GM19397 (cell line): ENCODE measurements around the gene ZNF778.

ENCODE experiments used
- ATAC-seq: cut with Tn5 transposase; IDR thresholded peaks from one replicate; pipeline ENCODE4 v1.9.1; 2021; ENCODE audit warnings: mild to moderate bottlenecking, moderate library complexity; ENCODE audit not compliant: unreplicated experiment

The ZNF778 gene

DNA sequence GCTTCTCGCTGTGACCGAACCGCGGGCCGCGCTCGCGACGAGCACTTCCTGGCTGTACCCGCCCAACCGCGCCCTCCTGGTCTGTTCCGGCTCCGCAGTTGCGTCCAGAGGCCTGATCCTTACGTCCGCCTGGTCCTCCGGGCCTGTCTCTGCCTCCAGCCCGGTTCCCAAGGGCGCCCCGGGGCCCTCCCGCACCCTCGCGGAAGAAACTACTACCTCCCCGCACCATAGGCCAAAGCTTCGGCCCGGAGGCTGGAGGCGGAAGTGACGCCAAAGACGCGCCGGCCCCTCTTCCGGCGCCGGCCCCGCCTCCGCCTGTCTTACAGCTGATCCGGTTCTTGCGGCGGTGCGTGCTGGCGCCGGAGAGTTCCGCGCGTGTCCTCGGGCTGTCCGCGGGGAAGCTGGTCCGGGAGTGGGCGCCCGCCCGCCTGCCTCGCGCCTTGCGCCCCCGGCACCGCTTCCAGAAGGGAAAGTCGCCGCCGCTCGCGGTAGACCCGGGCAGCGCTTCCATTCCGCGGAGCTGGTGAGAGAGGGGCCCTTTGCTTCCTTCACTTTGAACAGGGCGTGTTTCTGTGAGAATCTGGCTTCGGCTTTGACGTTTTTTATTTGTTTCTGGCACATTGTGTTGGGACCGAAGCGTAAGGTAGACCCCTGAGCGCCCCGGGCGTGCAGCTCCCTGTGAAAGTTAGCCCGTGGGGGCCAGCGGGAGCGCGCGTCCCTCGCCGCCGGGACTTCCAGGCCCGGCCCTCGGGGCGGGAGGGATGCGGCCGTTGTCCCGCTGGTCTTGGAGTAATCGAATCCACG is at the start of gene ZNF778:
ZNF778 (plus strand) TSS at position 316 of the 804 bp plus-strand sequence. CDS start 3,425 bp downstream, outside the sequence.
- ATAC-seq = peak; percentile 87

DNA sequence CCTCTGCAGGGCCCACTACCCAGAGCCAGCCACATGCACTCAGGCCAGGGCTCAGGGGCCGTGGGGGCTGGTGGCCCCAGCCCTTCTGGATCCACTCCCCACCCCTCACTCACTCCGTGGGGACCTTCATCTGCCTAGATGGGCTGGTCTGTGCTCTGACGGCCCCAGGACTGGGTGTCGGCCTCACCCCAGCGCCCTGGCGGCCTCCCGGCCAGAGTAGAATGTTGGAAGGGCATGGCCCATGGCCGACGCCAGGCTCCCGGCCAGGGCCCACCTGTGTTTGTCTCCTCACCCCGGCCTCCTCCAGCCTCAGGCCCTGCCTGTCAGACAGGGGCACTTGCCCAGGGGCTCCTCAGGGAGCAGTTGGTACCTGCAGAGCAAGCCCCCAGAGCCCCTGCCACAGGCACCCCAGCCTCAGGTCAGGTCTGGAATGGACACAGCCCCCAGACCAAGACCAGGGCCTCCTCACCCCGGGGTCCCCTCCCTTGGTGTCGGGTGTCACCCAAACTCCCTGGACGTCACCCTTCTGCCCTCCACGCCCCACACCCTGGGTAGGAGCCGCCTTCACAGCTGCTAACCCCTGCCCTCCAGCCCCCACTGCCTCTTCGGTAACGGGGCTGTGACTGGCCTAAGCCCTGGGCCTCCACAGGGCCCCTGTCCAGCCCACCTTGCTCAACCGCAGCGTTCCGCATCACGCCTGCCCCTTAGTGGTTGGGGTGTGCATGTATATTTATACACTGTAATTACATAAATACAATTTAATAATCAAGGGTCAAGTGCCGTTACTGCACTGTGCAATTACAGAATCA is 48.9 kb upstream of the ZNF778 start:
- no peak for ATAC-seq

DNA sequence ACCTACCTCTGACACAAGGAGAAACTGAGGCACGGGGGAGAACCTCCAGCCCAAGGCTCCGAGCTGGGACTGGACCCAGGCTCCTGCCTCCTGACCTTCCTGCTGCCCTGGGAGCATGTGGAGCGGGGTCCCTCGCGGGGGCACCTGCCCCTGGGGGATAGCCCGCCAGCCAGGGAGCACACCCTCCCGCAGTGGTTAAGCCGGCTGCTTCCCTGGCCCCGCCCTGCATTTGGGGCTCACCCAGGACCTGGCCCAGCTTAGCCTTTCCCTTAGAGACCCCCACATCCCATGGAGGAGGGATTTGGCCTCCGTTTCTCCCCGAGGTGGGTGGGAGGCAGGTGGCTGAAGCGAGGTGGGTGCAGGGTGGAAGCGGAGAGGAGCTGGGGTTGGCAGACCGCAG is 47.7 kb upstream of the ZNF778 start:
- no peak for ATAC-seq

DNA sequence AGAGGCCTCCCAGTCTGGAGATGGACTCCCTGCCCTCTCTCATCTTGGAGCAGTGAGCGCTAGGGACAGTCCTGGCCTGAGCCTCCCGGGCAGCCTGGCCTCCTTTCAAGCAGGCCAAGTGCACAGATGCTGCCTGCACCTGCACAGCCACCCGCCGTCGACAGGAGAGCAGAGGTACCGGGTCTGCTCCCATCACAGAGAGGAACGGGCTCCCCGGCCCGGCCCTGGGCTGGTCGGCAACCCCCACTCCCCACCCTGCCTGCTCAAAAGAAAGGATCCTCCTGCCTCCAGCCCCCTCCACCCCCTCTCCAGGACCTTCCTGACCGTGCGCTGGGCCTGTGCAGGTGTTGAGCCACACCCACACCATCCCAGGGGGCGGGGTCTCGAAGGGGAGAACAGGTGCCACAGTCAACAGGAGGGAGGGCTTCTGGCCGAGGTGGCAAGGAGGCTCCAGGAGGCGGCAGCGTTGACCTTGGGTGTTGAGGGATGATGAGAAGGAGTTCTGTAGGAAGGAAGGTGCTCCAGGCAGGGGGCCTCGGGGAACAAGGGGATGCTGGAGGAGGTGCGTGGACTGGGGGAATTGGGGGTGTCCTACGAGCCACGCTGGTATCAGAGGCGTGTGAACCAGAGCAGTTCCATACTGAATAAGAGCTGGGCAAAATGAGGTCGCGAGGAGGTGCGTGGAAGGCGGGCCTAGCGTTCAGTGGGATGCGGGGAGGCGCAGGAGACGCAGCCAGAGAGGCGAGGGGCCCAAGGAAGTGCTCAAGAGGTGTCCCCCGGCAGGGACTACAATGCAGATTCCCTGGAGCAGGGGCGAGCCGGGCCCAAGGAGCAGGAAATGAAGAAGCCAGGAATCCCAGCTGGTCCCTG is 46.9 kb upstream of the ZNF778 start:
- ATAC-seq = peak; percentile 3

DNA sequence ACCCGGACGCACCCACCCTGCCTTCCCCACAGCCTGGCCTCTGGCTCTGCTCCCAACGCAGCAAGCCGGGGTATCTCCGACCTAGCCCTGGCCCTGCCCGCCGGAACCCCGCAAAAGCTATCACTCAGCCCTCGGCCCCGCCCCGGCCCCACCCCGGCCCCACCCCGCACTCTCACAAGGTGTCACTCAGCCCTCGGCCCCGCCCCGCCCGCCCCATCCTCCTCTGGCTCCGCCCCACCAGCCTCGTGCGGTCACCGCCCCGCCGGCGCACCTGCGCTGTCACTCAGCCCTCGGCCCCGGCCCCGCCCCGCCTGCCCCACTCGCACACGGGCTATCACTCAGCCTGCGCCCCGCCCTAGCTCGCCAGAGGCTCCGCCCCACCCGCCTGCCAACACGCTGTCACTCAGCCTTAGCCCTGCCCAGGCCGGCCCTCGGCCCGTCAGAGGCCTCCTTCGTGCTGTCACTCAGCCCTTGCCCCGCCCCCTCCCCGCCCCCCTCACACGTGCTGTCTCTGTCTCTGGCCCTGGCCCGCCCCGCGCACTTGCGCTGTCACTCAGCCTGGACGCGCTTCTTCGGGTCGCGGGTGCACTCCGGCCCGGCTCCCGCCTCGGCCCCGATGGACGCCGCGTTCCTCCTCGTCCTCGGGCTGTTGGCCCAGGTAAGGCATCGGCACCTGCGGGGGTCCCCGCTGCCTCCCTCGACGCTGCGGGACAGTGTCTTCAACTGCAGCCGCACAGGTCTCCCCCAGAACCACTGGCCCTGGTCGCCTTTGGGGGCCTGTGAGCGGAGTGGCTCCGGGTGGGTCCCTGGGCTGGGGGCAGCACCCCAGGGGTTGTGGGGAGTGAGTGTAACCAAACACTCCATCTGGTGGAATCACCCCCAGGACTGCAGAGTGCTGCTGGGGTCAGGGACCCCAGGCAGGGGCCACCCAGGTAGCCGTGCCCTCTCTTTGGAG is 46.0 kb upstream of the ZNF778 start, which contains the start of gene CDH15:
CDH15 (plus strand) TSS at position 533 of the 955 bp plus-strand sequence; CDS start at position 617, 84 bp downstream.
- ATAC-seq = peak; percentile 84

DNA sequence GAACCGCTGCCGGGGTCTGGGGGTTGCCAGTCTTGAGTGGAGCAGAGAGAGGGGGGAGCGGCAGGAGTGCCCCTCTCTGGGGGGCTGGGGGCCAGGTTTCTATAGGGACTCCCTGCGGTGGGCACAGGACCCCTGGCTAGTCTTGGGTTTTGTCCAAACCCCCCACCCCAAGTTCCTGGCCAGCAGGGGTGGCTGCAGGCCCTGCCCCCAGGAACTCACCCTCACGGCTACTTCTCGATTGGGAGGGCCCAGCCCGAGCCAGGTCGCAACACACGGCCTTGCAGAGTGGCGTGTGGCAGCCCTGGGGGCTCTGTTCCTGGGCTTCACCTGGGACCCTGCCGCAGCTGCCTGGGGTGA is 45.4 kb upstream of the ZNF778 start:
- no peak for ATAC-seq

DNA sequence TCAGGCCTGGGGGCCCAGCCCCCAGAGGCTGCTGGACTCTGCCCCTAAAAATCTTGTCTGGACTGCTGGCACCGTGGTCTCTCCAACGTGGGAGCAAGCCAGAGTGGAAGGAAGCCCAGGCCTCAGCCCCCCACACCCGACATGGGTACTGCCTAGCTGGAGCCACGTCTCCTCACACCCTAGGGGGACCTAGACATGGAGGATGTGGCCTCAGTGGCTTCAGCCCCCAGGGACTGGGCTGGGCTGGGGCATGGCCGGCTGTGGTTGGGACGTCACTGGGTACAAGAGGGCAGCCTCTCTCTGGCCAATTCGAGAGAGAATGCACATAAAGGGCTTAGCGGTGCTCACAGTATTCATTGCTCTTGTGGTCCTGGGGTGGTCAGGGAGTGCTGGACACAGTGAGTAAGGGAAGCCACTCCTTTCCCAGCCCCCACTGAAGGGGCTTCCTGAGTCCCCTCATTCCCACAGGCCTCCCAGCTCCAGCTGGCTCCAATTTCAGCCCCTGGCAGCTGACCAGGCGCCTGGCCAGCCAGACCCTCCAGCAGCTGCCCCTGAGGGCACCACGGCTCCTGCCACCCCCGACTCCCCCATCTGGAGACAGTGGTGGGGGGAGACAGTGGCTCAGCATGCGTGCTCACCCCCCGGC is 44.9 kb upstream of the ZNF778 start:
- no peak for ATAC-seq

DNA sequence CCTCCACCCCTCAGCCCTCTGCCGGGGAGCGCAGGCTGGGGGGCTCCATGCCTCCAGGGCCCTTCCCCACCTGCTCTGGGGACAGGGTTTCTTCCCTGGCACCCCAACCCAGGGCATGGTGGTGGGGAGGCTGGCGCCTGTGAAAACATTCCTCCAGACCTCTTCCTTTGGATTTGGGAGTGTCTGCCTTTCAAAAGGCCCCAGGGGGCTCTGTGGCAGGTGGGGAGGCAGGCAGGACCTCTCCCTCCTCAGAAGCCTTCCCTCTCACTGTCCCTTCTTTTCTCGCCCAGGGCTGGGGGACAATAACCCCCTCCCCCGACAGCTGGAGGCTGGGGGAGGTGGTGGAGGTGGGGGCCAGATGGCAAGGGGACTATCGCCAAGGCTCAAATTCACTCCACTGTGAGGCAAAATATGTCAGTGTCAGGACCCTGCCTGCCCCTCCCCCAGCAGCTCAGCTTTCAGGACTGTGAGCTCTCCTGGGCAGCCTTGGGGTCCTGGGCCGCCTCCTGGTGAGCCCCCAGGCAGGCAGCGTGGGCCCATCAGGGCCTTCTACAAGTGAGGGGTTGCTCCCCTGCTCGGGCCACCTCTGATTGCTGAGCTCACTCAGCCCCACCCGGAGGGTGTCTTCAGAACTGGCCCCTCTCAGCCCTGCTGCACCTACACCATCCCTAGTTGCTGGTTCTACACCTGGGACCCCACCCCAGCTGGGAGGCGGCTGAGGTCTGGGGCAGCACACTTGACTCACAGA is 44.2 kb upstream of the ZNF778 start:
- no peak for ATAC-seq

DNA sequence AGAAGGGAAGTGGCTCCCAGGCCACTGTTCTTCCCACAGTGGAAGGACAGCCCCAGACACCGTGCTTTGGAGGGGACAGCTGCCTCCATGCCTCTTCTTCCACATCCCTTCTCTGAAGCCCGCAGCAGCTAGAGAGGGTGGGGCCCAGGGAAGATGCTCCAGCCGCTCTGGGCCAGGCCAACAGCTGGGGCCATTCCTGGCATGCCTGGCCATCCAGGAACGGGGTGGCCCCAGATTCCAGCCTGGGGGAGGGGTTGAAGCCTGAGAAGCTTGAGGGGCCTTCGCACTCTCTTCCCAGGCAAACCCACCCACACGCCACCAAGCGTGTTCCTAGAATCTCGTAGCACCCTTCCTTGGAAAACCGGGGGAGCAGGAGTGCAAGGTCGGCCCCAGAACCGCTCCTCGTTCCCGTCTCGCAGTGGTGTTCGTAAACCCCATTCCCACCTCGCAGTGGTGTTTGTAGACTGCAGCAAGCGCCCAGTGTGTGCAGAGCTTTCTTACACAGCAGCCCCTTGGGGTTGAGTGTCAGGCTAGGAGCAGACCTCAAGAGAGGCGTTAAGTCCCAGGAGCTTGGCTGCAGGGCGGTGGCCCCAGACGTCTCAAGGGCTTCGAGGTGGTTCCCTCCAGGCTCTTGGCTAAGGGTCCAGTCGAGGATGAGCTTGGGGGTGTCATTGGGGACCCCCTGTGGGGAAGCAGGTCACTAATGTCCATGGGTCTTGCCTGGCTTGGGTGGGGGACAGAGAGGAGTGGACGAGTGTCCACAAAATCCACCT is 43.3 kb upstream of the ZNF778 start:
- no peak for ATAC-seq

DNA sequence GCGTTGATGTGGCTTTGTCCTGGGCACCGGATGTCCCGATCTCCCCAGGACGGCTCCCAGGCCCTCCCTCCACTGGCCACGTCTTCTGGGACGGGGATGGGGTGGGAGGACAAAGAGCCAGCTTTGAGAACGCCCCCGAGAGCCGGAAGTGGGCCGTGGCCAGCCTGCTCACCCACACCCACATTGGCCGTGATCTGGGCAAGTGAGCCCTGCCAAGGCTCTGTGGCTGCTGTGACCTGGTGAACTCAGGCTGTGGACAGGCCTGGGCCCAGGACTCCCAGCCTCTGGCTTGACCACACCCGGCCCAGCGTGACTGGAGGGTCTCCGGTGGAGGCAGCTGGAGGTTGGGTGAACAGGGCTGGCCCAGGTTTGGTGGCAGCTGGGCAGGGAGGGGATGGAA is 42.6 kb upstream of the ZNF778 start:
- ATAC-seq = no peak

DNA sequence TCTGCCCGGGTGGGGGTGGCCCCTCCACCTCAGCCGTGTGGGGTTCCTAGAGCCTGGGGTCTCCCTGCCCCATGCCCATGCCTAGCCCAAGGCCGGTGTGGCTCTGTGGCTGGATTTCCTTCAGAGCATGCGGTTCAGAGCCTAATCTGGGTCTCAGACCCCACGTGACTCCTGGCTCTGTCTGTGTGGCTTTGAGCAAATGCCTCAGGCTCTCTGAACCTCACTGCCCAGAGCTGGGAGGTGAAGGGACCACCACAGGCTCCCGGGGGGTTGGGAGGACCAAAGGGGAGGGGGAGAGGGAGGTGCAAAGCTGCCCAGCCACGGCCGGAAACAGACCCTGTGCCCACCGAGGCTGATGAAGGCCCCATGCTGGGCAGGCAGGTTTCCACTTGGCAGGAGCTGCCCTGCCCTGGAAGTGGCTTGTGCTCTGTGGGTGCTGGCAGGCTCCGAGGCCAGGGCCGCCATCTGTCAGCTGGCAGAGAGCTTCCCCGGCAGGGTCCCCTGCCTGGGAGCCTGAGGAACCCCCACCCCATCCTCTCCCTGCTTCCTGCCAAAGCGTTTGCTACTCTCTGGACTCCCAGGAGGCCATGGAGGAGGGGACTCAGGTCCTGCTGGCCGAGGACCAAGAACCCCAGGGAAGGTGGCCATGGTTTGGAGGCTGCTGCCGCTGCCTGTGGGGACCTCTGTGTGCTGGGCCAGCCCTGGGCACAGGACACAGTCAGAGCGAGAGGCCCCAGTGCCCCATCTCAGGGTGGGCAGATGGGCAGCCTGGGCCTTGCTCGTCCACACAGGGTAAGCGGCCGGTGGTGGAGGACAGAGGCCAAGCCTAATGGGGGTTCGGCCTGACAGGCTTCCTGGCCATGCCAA is 42.0 kb upstream of the ZNF778 start:
- no peak for ATAC-seq

DNA sequence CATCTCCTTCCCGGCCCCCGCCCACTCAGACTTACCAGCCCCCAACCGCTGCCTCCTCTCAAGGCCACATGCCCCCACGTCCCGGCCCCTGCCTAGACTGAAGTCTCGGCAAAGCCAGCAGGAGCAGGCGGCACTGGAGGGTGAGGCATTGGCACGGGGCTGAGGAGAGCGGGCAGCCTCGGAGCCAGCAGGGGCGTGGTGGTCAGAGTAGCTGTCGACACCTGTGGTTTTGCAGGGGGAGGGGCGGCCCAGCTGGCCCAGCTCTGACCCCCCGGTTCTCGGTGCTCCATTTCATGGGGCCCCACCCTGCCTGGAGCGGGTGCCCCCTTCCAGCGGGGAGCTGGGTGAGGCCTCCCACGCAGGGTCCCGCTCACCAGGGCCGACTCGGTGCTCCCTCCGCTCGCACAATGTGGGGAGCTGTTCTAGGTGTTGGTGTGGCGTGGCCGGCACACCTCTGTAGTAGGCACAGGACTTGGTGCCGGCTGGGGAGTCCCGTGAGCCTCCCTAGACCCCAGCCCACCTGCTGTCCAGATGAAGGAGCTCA is 41.3 kb upstream of the ZNF778 start:
- no peak for ATAC-seq

DNA sequence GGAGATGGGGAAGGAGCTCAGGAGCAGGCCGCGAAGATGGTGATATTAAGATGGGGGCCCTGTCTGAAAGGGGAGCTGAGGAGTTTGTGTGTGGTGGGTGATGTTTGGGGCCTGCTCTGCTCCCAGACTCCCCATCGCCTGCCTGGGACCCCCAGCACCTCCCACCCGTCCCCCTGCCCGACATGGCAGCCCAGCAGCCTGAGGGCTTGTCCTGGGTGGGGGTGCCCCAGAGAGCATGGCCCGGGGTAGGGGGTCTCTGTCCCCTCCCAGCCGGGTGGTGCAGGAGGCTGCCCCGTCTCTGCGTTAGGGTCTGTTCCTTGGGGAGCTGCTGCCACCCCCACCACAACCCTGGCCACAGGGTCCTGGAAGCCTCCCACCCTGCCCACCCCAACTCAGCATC is 40.8 kb upstream of the ZNF778 start:
- ATAC-seq = no peak

DNA sequence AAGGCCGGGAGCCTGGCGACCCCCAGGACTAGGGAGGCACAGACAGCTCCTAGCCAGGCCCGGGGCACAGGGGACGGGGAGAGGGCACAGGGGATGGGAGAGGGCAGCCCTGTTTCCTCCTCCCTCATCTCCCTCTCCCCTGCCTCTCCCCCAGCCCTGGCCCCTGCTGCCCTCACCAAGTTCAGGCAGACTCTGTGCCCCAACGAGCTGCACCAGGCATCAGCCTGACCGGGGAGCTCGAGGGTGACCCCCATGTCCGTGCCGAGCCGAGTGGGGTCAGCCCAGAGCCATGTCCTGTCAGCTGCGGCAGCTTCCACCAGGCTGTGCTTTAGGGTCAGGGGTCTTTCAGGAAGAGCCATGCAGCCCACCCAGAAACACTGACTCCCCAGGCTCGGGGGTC is 40.0 kb upstream of the ZNF778 start:
- no peak for ATAC-seq

DNA sequence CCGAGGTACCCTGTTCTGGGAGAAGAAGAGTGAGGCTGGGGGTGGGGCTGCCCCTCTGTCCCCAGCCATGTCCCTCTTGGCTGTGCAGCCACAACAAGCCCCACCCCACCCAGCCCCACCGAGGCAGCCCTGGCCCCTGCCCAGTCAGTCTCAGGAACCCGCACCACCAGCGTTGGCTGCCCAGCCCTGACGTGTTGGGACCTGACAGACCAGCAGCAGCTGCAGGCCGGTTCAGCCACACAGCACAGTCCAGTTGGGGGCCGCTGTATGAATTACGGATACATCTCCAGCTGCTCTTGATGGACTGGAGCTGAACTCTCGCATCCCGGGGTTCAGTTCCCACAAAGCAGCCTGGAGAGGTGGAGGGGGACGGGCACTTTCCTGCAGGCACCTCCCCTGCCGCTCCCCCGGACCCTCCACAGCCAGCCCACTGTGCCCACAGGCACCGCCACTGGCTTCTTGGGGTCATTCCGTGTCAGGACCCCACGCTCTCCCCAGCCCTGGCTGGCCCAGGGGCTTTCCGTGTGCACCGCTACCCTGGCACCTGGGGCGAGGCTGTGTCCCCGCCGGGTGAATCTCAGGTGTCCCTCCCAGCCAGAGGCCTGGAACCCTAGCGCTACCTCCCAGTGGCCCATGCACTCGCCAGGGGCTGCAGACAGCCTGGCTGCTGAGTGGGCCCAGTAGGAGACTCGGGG is 38.9 kb upstream of the ZNF778 start:
- ATAC-seq = no peak

DNA sequence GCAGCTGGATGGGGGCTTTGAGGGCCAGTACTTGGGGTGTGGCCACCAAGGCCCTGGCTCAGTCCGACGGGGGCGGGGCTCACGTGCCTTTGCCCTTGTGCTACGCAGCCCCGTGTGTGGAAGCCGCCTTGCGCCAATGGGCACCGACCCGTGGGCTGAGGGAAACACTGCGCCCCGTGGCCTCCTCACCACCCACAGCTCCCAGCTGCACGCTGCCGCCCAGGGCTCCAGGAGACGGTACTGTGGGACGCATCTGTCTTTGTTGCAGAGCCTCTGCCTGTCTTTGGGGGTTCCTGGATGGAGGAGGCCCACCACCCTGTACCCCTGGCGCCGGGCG is 38.4 kb upstream of the ZNF778 start:
- ATAC-seq = no peak
